Activated CD4-positive, CD25-positive, alpha-beta regulatory T cell (primary cell): Measurements from ENCODE around the gene ZNF844.
"Not testable (repeated sequence)": the region's sequence is repeated elsewhere in the genome, so short reads cannot be mapped to it uniquely, and the experiment has no call there.

Source experiments
- DNase-seq, 4 experiments: peaks; one replicate each; lab custom pipeline; 2025; lab: John Stamatoyannopoulos, UW

The ZNF844 gene

DNA sequence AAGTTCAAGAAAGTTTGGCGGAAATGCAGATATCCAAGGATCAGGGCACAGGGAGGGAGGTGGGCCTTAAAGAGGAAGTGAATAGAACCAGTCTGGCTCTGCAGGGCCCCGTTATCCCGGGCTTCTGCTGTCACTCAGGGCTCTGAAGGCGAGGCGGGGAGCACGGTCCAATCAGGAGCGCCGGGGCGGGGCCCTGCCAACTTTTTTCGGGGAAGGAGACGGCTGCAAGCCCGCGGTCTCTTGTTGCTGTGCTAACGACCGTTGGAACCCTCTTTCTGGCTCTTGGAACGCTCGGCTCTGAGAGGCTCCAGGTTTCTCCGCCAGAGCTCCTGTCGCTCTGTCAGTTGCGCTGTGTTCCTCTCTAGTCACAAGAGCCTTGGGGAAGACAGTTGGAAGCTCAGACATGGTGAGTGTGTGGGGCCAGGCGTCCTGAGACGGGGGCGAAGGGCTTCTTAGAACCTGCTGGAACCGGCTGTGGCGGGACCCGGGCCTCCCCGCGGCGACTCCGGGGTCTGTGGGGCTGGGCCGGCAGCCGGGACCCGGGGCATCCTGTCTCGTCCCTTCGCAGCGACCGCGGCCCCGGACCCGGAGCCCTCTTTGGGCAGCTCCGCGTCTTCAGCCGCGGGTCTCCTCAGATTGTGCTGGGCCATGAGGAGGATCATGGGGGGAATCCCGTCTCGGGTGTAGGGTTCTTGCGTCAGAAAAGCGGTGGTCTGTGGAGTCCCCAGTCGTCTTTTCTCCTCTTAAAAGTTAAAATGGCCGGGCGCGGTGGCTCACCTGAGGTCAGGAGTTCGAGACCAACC, 27.7 kb downstream of the ZNF844 start:
- peak in 2 of 4 experiments; percentile 14 to 21 for DNase-seq

DNA sequence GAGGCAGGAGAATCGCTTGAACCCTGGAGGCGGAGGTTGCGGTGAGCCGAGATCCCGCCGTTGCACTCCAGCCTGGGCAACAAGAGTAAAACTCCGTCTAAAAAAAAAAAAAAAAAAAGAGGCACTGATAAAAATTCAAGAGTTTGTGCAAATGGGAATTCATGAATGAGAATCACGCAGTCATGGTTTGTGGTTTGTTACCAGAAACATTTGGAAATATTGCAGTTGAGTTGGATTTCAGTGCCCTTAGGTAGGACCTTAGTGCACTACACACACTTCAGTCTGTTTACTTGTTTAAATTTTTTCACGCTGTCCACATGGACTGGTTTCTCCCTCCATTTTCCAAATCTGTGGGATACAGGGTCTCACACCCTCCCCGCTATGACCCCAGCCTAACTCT, 28.4 kb downstream of the ZNF844 start:
- DNase-seq = no peak

DNA sequence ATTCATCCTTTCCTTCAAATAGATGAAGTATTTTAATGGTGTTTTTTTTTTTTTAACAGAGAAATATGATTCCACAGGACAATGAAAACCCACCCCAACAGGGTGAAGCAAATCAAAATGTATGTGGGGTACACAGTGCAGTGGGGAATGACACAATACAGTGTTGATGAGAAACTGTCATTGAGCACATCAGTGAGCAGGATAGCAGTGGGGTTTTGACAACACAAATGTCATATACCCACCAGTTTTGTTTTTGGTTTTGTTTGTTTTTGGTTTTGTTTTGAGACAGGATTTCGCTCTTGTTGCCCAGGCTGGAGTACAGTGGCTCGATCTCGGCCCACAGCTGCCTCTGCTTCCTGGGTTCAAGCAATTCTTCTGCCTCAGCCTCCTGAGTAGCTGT, 29.2 kb downstream of the ZNF844 start:
- no peak for DNase-seq

DNA sequence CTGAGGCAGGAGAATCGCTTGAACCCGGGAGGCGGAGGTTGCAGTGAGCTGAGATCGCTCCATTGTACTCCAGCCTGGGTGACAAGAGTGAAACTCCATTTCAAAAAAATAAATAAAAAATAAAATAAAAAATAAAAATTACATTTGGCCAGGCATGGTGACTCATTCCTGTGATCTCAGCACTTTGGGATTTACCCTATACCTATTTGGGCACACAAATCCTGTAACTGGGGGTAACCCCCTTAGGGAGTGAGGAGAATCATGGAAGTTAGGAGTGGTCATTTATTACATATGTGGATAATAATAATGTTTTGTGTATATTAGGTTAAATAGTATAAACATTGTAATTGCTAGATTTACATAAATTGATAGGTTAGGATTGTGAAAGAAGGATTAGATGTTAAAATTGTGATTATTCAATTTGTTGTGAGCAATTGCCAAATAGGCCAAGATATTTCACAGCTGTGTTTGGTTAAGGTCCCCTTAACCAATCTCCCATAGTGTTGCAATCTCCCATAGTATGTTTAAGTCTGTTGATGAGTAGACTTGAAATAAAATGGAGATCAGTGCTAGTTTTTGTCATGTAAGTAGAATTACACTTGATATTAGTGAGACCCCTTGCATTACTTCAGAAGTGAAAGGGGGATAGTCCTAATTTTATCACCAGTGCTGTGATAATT, 30.7 kb downstream of the ZNF844 start:
- no peak for DNase-seq

DNA sequence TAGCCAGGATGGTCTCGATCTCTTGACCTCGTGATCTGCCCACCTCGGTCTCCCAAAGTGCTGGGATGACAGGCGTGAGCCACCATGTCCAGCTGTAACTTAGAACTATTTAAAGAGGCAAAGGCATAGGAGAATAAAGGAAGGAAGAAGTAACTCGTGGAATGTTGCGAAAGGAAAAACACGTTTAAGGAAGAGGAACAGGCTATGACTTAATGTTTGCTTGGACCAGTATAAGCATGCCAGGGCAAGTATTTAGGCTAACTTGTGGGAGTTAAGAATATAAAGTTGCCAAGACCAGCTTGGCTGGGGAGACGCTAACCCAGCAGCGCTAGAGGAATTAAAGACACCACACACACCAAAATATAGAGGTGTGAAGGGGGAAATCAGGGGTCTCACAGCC, 33.5 kb downstream of the ZNF844 start:
- DNase-seq = no peak

GRCh38 chr19:12103909-12104308, 39.4 kb downstream of the ZNF844 start:
- not testable (repeated sequence) for DNase-seq

- DNase-seq = no peak
Observed at GRCh38 chr19:12111176-12111575, 46.6 kb downstream of the ZNF844 start.

DNA sequence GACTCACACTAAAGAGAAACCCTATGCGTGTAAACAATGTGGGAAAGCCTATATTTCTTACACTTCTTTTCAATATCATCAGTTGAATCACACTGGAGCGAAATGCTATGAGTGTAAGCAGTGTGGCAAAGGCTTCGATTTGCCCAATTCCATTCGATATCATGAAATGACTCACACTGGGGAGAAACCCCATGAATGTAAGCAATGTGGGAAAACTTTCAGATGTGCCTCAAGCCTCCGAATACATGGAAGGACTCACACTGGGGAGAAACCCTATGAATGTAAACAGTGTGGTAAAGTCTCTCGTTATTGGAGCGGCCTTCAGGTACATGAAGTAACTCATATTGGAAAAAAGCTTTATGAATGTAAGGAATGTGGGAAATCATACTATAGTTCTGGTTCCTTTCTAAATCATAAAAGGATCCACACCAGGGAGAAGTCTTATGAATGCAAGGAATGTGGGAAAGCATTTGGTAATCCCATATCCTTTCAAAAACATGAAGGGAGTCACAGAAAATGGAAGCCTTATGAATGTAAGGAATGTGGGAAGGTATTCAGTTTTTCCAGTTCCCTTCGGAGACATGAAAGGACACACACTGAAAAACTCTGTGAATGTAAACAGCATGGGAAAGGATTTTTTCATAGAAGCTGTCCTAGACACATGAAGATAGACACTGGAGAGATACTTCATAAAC, 47.6 kb downstream of the ZNF844 start:
- DNase-seq = no peak

GRCh38 chr19:12112701-12113100, 48.2 kb downstream of the ZNF844 start:
- no peak for DNase-seq

DNA sequence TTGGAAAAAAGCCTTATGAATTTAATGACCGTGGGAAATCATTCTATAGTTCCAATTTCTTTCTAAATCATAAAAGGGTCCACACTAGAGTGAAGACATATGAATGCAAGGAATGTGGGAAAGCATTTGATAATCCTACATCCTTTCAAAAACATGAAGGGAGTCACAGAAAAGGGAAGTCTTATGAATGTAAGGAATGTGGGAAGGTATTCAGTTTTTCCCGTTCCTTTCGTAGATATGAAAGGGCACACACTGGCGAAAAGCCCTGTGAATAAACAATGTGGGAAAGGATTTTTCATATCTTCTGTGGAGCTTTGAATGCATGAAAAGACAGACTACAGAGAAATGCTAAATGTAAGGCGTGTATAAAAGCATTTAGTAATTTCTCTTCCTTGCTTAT, 48.6 kb downstream of the ZNF844 start:
- DNase-seq = no peak

DNA sequence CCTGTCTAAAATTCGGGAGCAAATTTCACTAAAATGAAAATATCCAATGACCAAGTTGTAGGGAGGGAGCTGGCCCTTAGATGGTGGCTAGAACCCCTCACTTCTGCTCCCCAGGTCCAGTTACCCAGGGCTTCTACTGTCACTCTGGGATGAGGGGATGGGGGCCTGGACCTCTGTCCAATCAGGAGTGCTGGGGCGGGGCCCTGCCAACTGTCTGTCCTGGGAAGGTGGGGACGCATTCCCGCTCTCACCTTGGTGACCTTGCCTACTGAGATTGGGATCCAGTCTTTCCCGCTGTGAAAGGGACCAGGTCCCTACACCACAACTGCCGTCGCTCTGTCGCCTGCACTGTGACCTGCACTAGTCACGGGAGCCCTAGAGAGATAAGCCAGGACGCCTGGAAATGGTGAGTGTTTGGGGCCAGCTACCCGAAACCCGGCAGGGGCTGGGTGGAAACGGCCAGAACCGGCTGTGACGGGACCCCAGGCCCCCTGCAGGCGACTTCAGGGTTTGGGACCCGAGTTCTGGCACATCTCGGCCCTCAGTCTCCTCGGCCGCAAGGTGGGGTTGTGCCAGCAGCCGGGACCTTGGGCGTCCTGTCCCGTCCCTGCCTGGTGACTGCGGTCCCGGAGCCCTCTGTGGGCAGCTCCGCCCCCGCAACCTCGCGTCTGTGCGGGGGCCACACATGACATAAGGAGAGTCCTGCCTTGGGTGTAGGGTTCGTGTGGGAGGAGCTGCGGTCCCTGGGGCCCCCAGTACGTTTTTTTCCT, 52.9 kb downstream of the ZNF844 start:
- DNase-seq = no peak

GRCh38 chr19:12126707-12127106, 62.2 kb downstream of the ZNF844 start:
- DNase-seq = no peak
